Measurements from ENCODE around the gene NUP214.

Gene NUP214

GRCh38 chr9:131273856-131274673, 148.7 kb downstream of the NUP214 start:
- no peak for DNase-seq (ENCODE audit: extremely low spot score)
- POLR2A ChIA-PET, result no interaction called here
- CTCF ChIA-PET, result interaction anchor here (0.9 to 2.5 kb wide), 12 partner anchors 9 to 99 kb away, joined by 3 to 19 read pairs (median 3); no protein-coding TSS in a partner anchor
- TF ChIP-seq, protein P1, sequence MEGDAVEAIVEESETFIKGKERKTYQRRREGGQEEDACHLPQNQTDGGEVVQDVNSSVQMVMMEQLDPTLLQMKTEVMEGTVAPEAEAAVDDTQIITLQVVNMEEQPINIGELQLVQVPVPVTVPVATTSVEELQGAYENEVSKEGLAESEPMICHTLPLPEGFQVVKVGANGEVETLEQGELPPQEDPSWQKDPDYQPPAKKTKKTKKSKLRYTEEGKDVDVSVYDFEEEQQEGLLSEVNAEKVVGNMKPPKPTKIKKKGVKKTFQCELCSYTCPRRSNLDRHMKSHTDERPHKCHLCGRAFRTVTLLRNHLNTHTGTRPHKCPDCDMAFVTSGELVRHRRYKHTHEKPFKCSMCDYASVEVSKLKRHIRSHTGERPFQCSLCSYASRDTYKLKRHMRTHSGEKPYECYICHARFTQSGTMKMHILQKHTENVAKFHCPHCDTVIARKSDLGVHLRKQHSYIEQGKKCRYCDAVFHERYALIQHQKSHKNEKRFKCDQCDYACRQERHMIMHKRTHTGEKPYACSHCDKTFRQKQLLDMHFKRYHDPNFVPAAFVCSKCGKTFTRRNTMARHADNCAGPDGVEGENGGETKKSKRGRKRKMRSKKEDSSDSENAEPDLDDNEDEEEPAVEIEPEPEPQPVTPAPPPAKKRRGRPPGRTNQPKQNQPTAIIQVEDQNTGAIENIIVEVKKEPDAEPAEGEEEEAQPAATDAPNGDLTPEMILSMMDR (IDR thresholded peaks at IDR 0.05; ENCODE audit: control extremely low read depth, extremely low read depth, low read depth, missing control alignments), result no peak

GRCh38 chr9:131274674-131275331, 149.4 kb downstream of the NUP214 start:
- TF ChIP-seq, protein P1 (IDR thresholded peaks at IDR 0.05; ENCODE audit: control extremely low read depth, extremely low read depth, low read depth, missing control alignments), result no peak
- no peak for DNase-seq (ENCODE audit: extremely low spot score)
- POLR2A ChIA-PET, result no interaction called here
- CTCF ChIA-PET, result interaction anchor here (1.0 to 2.5 kb wide), 10 partner anchors 9 to 97 kb away, joined by 3 to 19 read pairs (median 4); no protein-coding TSS in a partner anchor

DNA sequence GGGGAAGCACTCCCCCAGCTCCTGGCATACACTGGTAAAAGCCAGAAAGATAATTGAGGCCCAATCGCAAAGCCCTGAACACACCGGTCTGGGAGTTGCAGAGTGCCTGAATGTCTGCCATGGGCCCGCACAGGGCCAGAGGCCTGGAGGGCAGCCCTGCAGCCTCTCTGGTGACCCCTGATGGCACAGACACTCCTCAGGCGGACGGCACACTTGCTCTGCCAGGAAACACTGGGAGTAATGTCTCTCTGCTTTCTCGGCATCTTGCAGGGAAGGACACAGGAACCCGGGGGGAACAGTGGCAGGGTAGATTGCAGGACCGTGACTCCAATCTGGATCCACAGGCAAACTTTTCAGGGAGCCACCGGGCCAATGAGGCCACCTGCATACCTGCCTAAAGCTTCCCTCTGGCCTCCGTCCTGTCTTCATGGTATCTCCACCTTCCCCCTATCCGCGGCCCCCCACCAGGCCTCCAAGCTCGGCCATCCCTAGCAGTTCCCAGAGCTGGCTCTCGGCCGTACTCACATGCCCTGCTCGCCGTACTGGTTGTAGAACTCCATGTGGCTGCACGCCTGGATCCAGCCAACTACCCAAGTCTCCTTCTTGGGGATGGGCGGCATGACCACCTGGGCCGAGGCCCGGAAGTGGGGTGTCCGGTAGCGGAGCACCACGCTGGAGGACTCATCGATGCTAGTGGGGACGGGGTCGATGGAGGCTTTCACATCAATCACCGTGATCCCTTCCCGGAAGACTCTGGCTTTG, 150.1 kb downstream of the NUP214 start:
- ChIA-PET POLR2A (no interaction called here), CTCF (interaction anchor here (1.0 to 2.5 kb wide), 10 partner anchors 8 to 97 kb away, joined by 3 to 19 read pairs (median 3); partner anchors contain the start of gene PLPP7)
- peak; percentile 61 for DNase-seq (ENCODE audit: extremely low spot score)
- TF ChIP-seq, protein P1 (IDR thresholded peaks at IDR 0.05; ENCODE audit: control extremely low read depth, extremely low read depth, low read depth, missing control alignments), result peak; percentile 38

- DNase-seq (ENCODE audit: extremely low spot score), result no peak
- CTCF ChIA-PET, result interaction anchor here (0.9 to 1.3 kb wide), 4 partner anchors 9 to 99 kb away, joined by 3 to 4 read pairs (median 3); partner anchors contain the start of gene PLPP7
- TF ChIP-seq, protein P1 (IDR thresholded peaks at IDR 0.05; ENCODE audit: control extremely low read depth, extremely low read depth, low read depth, missing control alignments), result peak; percentile 15
- POLR2A ChIA-PET, result no interaction called here
These were observed 150.9 kb downstream of the NUP214 start, which contains the start of gene FAM78A for GRCh38 chr9:131276094-131276888. Gene FAM78A (minus strand): TSS chr9:131276510. CDS start chr9:131276179, 331 bp downstream.

GRCh38 chr9:131276891-131277286, 151.5 kb downstream of the NUP214 start:
- TF ChIP-seq, protein P1 (IDR thresholded peaks at IDR 0.05; ENCODE audit: control extremely low read depth, extremely low read depth, low read depth, missing control alignments), result no peak
- DNase-seq (ENCODE audit: extremely low spot score), result no peak
- POLR2A ChIA-PET, result no interaction called here
- CTCF ChIA-PET, result interaction anchor here (0.9 to 1.3 kb wide), 4 partner anchors 9 to 99 kb away, joined by 3 to 4 read pairs (median 3); partner anchors contain the start of gene PLPP7

Data from GM10248 (cell line).